Kidney (tissue), 14 donors: ENCODE measurements around the gene GREB1. TPM values are rescaled to one million over a fixed set of nuclear protein-coding genes. Genes with fewer than 3 reads are reported as not detected.

Source experiments
- DNase-seq, 5 donors: peaks; one replicate each; pipeline ENCODE4 v3.0.0-alpha.2; 2013 to 2020
- FAIRE-seq: peaks from 2 replicates; lab custom pipeline; 2012; peaks lifted over from hg19 to GRCh38; lab: Jason Lieb, UNC
- H3K27ac ChIP-seq, 2 donors: one replicate each; pipeline ENCODE4 v1.7.0; 2013; ENCODE audit warnings: low read depth in 2 of 2, low read length in 2 of 2, inconsistent platforms in 1 of 2
- H3K27me3 ChIP-seq: one replicate; pipeline ENCODE4 v1.7.1; 2013; ENCODE audit warnings: low read length, inconsistent platforms; ENCODE audit not compliant: control insufficient read depth, insufficient read depth
- H3K36me3 ChIP-seq, 3 donors: one replicate each; pipeline versions ENCODE4 v1.7.0 to v1.7.1; 2013; ENCODE audit warnings: low read length in 3 of 3, control low read depth in 1 of 3, inconsistent platforms in 1 of 3; ENCODE audit not compliant: insufficient read depth in 3 of 3, control insufficient read depth in 2 of 3
- H3K4me1 ChIP-seq, 3 donors: one replicate each; pipeline versions ENCODE4 v1.7.0 to v1.7.1; 2013; ENCODE audit warnings: low read length in 3 of 3, inconsistent platforms in 1 of 3, low read depth in 1 of 3; ENCODE audit not compliant: control insufficient read depth in 2 of 3, insufficient read depth in 2 of 3
- H3K4me3 ChIP-seq, 3 donors: one replicate each; pipeline versions ENCODE4 v1.7.0 to v1.8.1; 2013; ENCODE audit warnings: low read length in 3 of 3, control low read depth in 1 of 3, inconsistent platforms in 1 of 3
- H3K9ac ChIP-seq, 3 donors: one replicate each; pipeline versions ENCODE4 v1.7.0 to v1.7.1; 2013; ENCODE audit warnings: low read length in 3 of 3, control low read depth in 1 of 3, inconsistent platforms in 1 of 3
- H3K9me3 ChIP-seq, 3 donors: one replicate each; pipeline versions ENCODE4 v1.7.0 to v1.7.1; 2013; ENCODE audit warnings: low read length in 3 of 3, control low read depth in 1 of 3, inconsistent platforms in 1 of 3; ENCODE audit not compliant: control insufficient read depth in 2 of 3, insufficient read depth in 1 of 3
- CTCF ChIP-seq: IDR thresholded peaks from 3 replicates; pipeline ENCODE4 v1.5.1; 2012; ENCODE audit warnings: mild to moderate bottlenecking, moderate library complexity, borderline replicate concordance; ENCODE audit not compliant: insufficient read depth; ENCODE audit errors: extremely low read depth
- intact Hi-C: fragments of 100-400 bp; cut with DNase I; formaldehyde crosslinking; loops from one replicate; pipeline ENCODE4 v1.11.1; 2022
- polyA plus RNA-seq: library from polyadenylated mRNA; stranded (reverse); fragments of 350-450 nt; fragmentation: Illumina TruSeq; extraction: RNeasy Lipid Tissue Mini Kit (QIAGEN cat#74804); gene quantifications from one replicate; pipeline ENCODE4 v1.2.3, GENCODE V29; 2014; ENCODE audit warnings: low read depth, low replicate concordance; ENCODE audit not compliant: insufficient read depth
- total RNA-seq: library from RNA; stranded (reverse); fragmentation: NEBNext Ultra II Directional; extraction: Animal tissue kit (Norgen Biotek cat#: 25700); gene quantifications from one replicate; pipeline ENCODE4 v1.2.1, GENCODE V29; 2021
- donor health status: control.
- donor health status: control.
- donor health status: control.
- donor health status: control.
- donor health status: control.
- donor health status: DM: yes; HTN: yes; CAD: no.
- donor health status: Normal renal cell carcinoma (clear cell type).

The GREB1 gene
- total and polyA plus RNA-seq, 2 donors from 2014 or later = 0.98 to 1.8 TPM

GRCh38 chr2:11527001-11527400 is 6.8 kb upstream of the GREB1 start:
- DNase-seq = no peak
- no peak for FAIRE-seq
- H3K27me3 ChIP-seq = no peaks in the 10 kb centered on the region
- H3K4me3 ChIP-seq = no peak overlapping the region
- TF ChIP-seq CTCF = no peak
- no peaks in the 10 kb centered on the region for H3K4me1 ChIP-seq
- H3K9me3 ChIP-seq = no peaks in the 10 kb centered on the region
- H3K27ac ChIP-seq = no peak overlapping the region
- no peak overlapping the region for H3K9ac ChIP-seq
- H3K36me3 ChIP-seq = no peaks in the 10 kb centered on the region
- intact Hi-C loops = no loop called here

GRCh38 chr2:11528228-11528627 is 5.6 kb upstream of the GREB1 start:
- no peak overlapping the region for H3K9ac ChIP-seq
- no peak overlapping the region for H3K27ac ChIP-seq
- intact Hi-C loops = no loop called here
- no peak overlapping the region for H3K4me3 ChIP-seq
- no peaks in the 10 kb centered on the region for H3K36me3 ChIP-seq
- H3K4me1 ChIP-seq = no peaks in the 10 kb centered on the region
- DNase-seq = no peak
- no peak for TF ChIP-seq CTCF
- no peaks in the 10 kb centered on the region for H3K9me3 ChIP-seq
- no peak for FAIRE-seq
- no peaks in the 10 kb centered on the region for H3K27me3 ChIP-seq

GRCh38 chr2:11530864-11531465 is 2.9 kb upstream of the GREB1 start:
- H3K4me3 ChIP-seq = no peak overlapping the region
- no peaks in the 10 kb centered on the region for H3K27me3 ChIP-seq
- DNase-seq = no peak
- H3K9me3 ChIP-seq = no peaks in the 10 kb centered on the region
- no peaks in the 10 kb centered on the region for H3K4me1 ChIP-seq
- FAIRE-seq = no peak
- H3K36me3 ChIP-seq = no peaks in the 10 kb centered on the region
- H3K27ac ChIP-seq = no peak overlapping the region
- TF ChIP-seq CTCF = no peak
- H3K9ac ChIP-seq = no peak overlapping the region
- intact Hi-C loops = no loop called here
